ENCODE data around the gene RAC3. TPM values are rescaled to one million over a fixed set of nuclear protein-coding genes. Genes with fewer than 3 reads are reported as not detected.

Gene RAC3
- total and polyA plus RNA-seq, 2 of the 8 experiments (the other 6 are each of a cell fraction or from before 2014, with no cell fraction given) = 177 to 299 TPM

GRCh38 chr17:82008941-82009405, 22.5 kb upstream of the RAC3 start:
- H2BK12ac ChIP-seq (ENCODE audit: low read depth, low read length) = no peak overlapping the region
- H3K4me3 ChIP-seq (ENCODE audit: extremely low read depth in 1 of 4, insufficient read depth in 2 of 4, low read depth in 3 of 4, low read length in 4 of 4) = no peak overlapping the region
- H2BK120ac ChIP-seq (replicated peaks; ENCODE audit: low read depth, low read length) = no peak overlapping the region
- no peak overlapping the region for H2AK5ac ChIP-seq (ENCODE audit: low read depth, low read length)
- no peak overlapping the region for H3K56ac ChIP-seq (replicated peaks; ENCODE audit: insufficient read length, low read depth, low read length)
- DNase-seq (ENCODE audit: low read depth in 1 of 2, low spot score in 2 of 2) (no peak), FAIRE-seq (no peak)
- H3K23ac ChIP-seq (ENCODE audit: insufficient read length) = no peak overlapping the region
- peaks cover 0 to 1% (median 0%) of the 10 kb centered on the region in 4 experiments; a peak in 1 of 7 replicates for H3K4me1 ChIP-seq (replicated peaks in 1 of 4; ENCODE audit: control insufficient read depth in 3 of 4, insufficient read depth in 4 of 4, low read length in 3 of 4)
- WGBS, 2 experiments (ENCODE audit: extremely low coverage in 1 of 2, insufficient coverage in 1 of 2, insufficient read length in 1 of 2, insufficient replicate concordance in 2 of 2, low coverage in 1 of 2, low lambda C conversion rate in 2 of 2, missing lambda C conversion rate in 1 of 2) = 96% methylated on average over 19 of the region's 28 CpGs; no CpG with 5 or more reads in 1 of the 2 experiments
- H2BK20ac ChIP-seq (ENCODE audit: low read length) = no peak overlapping the region
- no peak overlapping the region for H2AFZ ChIP-seq (ENCODE audit: low read length)
- no peak overlapping the region for H4K5ac ChIP-seq (ENCODE audit: insufficient read length, low read depth, low read length)
- H3K4me2 ChIP-seq (ENCODE audit: insufficient read depth in 1 of 2, low read depth in 2 of 2, low read length in 2 of 2) = no peak overlapping the region
- H3K9me3 ChIP-seq (ENCODE audit: insufficient read depth in 2 of 2, low read depth in 1 of 2, low read length in 1 of 2) = no peaks in the 10 kb centered on the region
- H3K27me3 ChIP-seq (replicated peaks in 1 of 4; ENCODE audit: control insufficient read depth in 3 of 4, extremely low read depth in 1 of 4, insufficient read depth in 3 of 4, low read length in 3 of 4) = no peaks in the 10 kb centered on the region
- H4K8ac ChIP-seq (ENCODE audit: extremely low read depth, insufficient read depth, low read length) = no peak overlapping the region
- ChIA-PET CTCF (ENCODE audit: partially characterized antibody) (interaction anchor here (1.0 to 3.4 kb wide), 7 partner anchors 11 to 55 kb away, joined by 3 to 16 read pairs (median 5); no protein-coding TSS in a partner anchor), POLR2A (ENCODE audit: partially characterized antibody) (interaction anchor here (1.5 to 3.2 kb wide), 4 partner anchors 9 to 18 kb away, joined by 5 to 13 read pairs (median 6); partner anchors contain the start of genes CENPX and LRRC45)
- no peak overlapping the region for H3K27ac ChIP-seq (ENCODE audit: low read depth, low read length)
- H3K36me3 ChIP-seq (ENCODE audit: control insufficient read depth in 2 of 4, insufficient read depth in 4 of 4, low read length in 3 of 4) = no peaks in the 10 kb centered on the region; a peak in 2 of 8 replicates
- H3K9ac ChIP-seq (replicated peaks in 1 of 4; ENCODE audit: extremely low read depth in 1 of 4, low read depth in 3 of 4, low read length in 3 of 4) = no peak overlapping the region
- H3K14ac ChIP-seq (ENCODE audit: insufficient read length) = no peak overlapping the region
- H3K79me1 ChIP-seq (ENCODE audit: low read depth, low read length) = peaks cover 3% of the 10 kb centered on the region
- TF ChIP-seq KDM4A (IDR thresholded peaks at IDR 0.05; ENCODE audit: low read depth, low read length, severe bottlenecking) (no peak), CEBPB (IDR thresholded peaks at IDR 0.05; ENCODE audit: low read depth, low read length) (no peak), GABPA (IDR thresholded peaks at IDR 0.05; ENCODE audit: borderline replicate concordance, insufficient read depth, low read length) (no peak), TAF1 (IDR thresholded peaks at IDR 0.05; ENCODE audit: low read depth, low read length) (no peak), HDAC6 (IDR thresholded peaks at IDR 0.05; ENCODE audit: low read depth, low read length) (no peak), SIRT6 (IDR thresholded peaks at IDR 0.05; ENCODE audit: low read length) (no peak), RBBP5 (IDR thresholded peaks at IDR 0.05; ENCODE audit: borderline replicate concordance, low read depth, low read length) (no peak)
- 0 out of 2 replicates have a peak, but pooled peaks cover 1% of the 10 kb centered on the region for H3K23me2 ChIP-seq (ENCODE audit: low read depth, low read length)
- H4K20me1 ChIP-seq (replicated peaks in 1 of 2; ENCODE audit: control insufficient read depth in 1 of 2, insufficient read depth in 2 of 2, low read length in 2 of 2) = peaks cover 3 to 7% of the 10 kb centered on the region in 2 experiments
- no peak overlapping the region for H3K4ac ChIP-seq (replicated peaks; ENCODE audit: insufficient read length, low read depth, low read length)
- H3K18ac ChIP-seq (ENCODE audit: extremely low read depth, low read length) = no peak overlapping the region
- no peak overlapping the region for H2BK5ac ChIP-seq (ENCODE audit: low read depth, low read length)
- no peak overlapping the region for H2BK15ac ChIP-seq (ENCODE audit: low read length)
- no peak overlapping the region for H4K91ac ChIP-seq (replicated peaks; ENCODE audit: insufficient read length, low read length)
- no peaks in the 10 kb centered on the region for H3K79me2 ChIP-seq (ENCODE audit: control insufficient read depth in 1 of 2, insufficient read depth in 2 of 2, low read length in 2 of 2)

All from H1 (cell line).